LoVo (cell line): ENCODE results near the gene SLC8A1.

Experiments used
- DNase-seq: peaks from one replicate; pipeline ENCODE4 v3.0.0-alpha.2; 2016; ENCODE audit warnings: low spot score

SLC8A1 gene

DNA sequence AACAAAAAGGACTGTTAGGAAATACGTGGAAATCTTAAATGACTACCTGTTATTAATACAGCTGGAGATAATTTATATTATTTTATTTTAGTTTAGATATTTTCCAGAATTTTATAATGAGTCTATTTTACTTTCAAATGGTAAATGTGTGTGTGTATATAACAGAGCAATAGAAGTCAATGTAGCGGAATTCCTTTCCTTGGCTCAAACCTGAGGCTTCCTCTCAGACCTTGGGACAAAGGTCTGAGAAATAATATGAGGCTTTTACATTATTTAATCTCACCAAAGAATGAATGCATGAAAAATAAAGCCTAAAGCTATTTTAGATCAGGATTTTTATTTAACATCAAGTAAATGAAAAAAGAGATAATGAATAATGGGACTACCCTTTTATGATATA lies 65.7 kb downstream of the SLC8A1 start:
- no peak for DNase-seq

DNA sequence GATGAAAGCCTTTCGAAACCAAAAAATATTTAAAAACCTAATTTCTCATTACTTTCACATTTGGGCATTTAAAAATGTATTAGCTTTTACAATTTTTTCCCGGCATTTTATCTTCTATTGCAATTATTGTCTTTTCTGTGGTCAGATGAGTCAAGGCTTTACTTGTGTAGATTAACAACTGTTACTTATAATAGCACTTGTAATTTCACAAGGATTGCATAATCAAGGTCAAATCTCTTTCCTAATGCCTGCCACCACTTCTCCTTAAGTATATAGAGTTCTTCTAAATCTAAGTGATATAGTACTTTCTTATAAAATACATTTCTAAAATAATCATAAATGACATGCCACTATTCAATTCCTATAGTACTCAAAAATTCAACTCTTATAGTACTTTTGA lies 67.2 kb downstream of the SLC8A1 start:
- DNase-seq = no peak

DNA sequence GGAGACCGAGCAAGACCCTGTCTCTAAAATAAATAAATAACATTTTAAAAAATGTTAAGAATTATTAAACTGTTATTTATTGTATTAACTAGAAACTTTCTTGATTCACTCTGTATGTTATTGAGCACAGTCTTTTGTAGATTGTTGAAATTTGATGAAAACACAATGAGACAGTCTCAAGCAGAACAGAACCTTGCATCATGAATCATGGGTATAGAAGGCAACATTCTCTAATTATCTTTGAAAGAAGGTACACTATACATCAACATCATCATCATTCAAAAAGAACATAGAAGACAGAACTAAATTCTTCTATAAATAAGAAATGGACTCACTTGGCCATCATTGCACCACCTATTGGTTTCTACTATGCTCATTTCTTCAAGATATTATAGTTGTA lies 67.7 kb downstream of the SLC8A1 start:
- DNase-seq = no peak

DNA sequence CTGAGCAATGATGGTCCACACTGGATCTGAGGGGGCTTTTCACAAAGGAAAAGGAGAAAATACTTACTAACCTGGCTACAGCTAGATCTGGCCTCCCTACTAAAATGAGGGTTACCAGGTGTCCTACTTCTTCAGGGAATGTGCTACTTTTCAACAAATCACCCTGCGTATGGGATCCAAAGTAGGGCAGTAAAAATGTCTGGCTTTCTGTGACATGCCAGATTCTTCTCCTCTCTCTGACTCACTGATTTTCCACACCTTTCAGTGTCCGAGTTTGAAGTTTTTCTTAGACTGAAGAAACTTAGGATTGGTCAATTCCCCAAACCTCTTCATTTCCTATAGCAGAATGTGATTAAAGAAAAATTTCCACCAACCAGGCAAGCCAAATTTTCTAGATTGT lies 71.2 kb downstream of the SLC8A1 start:
- no peak for DNase-seq

DNA sequence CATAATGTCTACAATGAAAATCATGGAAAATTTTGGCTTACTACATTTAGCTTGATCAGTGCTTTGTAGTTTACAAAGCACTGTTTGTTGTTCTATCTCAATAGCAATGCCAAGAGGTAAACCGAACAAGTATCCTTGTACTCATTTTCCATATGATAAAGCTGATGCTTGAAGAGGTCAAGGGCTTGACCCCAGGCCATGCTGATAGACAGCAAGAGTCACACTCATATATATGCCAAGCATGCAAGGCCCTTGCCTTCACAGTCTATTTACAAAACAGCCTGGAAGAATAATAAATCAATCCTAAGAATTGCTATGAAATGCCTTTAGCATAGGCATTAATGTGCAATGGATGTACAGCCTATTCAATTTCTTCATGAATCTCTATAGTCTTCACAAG lies 71.8 kb downstream of the SLC8A1 start:
- DNase-seq = no peak

DNA sequence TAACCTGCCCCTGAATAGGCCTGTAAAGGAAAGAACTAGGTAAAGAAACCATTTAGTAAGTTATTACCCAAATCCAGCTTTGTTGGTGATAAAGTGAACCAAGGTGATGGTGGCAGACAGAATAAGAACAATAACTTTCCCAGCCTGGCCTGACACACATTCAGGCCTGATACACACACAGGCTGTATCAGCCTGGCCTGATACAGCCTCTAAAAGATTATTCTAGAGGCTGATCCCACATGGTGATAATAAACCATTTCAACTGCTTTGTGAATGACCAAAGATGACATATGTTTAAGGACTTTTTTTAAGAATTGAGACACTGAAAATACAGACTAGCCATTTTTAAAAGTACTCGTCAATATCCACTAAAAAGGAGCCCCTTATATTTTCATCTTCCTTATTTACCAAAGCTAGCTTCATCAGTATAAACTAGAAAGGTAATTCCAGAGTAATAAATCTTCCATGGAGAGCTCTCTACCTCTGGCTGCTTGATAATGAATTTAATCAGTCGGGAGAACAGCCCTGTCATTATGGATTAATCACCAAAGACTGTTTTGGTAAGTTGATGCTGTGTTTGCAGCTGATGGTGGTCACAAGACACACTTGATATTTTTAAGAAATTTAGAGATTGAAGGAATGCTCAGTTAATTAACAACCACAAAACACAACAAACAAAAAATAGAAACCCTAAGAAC lies 77.2 kb downstream of the SLC8A1 start:
- no peak for DNase-seq

DNA sequence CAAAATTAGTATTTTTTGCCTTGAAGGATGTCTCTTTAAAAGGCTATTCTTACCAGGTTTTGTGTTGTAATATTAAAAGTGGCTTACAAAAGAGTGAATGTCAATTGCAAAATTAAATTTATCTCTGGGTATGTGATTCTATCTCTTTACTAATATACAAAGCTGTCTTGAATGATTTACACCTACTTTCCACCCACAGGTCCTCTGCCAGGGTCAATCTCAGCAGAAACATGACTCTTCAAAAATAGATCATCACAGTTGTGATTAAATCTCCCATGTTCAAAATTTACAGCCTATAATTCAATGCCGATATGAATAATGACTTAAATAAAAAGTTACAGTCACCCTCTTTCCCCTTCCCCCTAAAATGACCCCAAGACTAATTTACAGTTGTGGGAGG lies 78.8 kb downstream of the SLC8A1 start:
- no peak for DNase-seq

DNA sequence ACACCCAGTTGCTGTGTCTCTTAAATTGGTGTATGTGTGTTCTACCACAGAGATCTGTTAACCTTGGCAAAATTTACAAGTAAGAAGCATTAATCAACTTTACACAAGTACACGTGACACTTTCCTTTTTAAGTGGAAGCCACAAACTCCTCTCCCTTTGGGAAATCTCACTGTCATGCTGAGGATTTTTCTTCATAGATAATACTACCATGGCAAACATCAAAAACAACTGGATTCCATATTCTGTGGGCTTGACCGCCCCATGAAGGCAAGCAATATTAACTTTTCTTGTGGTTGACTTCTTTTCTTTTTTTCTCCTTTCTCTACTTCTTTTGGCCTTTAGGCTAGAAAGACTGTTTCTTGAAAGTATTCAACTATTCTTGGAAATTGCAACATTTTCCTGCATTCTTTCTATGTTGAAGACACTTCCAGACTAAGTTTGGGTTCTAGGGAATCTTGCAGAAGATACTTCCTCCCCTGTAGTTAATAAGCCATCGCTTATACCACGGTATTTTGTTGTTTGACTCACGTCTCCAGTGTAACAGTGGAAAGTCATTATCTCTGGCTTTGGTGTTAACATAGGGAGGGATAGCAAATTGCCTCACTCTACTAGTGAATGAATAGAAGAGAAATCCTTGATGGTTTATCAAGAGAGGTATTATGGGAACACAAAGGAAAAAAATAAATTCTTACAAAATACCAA lies 79.5 kb downstream of the SLC8A1 start:
- no peak for DNase-seq

DNA sequence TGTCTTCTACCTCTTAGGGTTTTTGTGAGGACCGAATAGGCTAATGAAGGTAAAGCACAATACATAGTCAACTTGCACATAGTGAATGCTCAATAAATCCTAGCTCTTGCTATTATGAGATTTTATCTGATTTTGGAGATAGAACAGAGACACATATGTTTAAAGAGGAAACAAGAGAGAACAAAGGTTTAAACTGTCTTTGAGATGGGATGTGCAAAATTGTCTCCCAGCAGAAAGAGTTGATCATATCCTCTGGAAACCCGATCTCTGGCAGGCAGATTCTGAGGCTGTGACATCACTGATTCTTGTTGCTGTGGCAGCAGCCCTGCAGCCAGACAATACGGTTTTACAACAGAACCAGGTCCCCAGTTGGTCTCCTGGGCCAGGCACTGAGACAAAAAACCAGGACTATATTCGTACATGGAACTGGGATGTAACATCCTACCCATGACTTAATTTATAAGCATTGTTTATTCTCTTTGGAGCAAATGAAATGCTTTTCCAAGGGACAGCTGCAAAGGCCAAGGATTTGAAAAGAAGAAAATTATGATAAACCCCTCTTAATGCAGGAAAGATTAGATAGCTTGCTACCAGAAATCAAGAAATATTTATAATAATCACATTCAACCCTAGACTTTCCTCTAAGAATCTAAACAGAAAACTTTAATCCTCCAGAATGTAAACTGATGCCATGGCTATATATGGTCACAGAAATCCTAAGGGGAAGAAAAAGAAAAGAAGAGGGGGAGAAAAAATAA lies 80.2 kb downstream of the SLC8A1 start:
- no peak for DNase-seq

DNA sequence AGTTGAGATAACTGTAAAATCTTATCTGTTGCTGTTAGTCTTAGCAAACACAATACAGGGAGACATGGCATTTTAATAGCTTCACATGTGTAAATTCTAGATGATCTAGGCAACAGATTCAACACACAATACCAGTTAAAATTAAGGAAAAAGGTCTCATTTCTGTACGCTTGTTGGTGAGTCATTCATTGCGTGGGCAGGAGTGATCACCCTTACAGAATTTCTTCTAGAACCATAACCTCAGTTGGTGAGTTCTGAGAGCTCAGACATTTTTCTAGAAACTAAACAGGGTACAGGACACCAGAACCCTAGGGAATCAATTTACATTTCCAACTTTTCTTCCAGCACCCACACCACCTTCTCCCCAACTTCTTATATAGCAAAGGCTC lies 81.9 kb downstream of the SLC8A1 start:
- no peak for DNase-seq

DNA sequence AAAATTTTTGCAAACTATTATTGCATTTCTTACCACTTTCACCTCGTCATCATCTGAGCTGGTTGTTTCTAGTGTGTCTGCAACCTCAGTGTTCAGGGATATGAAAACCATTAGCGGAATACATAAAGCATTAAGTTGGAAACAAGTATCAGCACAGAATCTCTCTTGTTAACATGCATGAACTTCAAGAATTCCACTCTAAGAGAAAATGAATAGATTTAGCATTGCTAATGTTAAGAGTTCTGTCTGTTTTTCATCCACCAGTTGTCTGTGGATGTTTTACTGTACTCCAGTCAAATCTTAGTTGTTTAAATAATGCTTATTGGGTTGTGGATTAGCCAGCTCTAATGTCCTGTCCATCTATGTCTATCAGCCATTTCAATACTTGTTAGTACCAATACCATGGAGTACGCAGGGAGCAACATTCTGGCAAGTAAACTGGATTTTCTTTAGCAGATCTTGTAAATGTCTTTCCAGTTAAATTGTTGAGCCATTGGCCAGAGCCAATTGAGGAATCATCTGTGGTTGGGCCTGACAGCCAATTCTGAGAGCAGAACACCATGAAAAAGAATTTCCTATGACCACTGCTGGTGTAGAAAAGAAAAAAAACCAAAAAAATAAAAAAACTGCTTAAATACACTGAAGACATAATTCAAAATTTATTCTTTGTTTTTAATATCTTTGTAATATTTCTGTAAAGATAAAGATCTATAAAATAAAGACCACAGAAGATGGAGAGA lies 82.5 kb downstream of the SLC8A1 start:
- DNase-seq = no peak

DNA sequence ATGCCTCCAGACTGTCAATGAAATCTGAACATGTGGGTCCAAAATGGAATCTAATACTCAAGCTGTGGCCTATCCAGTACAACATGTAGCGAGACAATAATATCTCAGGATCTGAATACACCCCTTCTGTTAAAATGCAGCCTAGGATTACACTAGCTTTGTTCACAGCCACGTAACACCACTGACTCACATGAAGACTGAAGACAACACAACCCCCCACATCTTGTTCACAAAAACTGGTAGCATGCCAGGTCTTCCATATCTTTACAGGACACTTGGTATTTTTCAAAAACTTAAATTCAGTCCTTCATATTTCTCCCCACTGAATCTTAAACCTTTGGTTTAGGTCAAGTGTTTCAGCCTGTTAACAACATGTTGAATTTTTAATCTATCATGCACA lies 84.2 kb downstream of the SLC8A1 start:
- no peak for DNase-seq

DNA sequence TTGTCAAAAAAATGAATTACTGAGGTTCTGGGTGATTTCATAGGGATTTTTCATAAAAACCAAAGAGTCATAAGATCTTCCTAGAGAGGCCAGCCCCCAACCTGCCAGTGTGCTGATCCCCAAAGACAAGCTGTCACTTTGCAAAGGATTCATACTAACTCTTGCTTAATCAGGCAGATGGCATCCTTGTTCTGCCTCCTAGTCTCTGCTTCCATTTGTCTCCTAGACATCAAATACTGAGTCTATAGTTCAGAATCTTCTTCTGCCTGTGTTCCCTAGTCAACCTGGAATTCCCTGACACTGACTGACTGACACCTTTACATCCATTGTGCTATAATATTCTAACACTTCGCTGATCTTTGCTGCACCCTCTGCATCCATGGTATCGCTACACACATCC lies 84.9 kb downstream of the SLC8A1 start:
- DNase-seq = no peak

DNA sequence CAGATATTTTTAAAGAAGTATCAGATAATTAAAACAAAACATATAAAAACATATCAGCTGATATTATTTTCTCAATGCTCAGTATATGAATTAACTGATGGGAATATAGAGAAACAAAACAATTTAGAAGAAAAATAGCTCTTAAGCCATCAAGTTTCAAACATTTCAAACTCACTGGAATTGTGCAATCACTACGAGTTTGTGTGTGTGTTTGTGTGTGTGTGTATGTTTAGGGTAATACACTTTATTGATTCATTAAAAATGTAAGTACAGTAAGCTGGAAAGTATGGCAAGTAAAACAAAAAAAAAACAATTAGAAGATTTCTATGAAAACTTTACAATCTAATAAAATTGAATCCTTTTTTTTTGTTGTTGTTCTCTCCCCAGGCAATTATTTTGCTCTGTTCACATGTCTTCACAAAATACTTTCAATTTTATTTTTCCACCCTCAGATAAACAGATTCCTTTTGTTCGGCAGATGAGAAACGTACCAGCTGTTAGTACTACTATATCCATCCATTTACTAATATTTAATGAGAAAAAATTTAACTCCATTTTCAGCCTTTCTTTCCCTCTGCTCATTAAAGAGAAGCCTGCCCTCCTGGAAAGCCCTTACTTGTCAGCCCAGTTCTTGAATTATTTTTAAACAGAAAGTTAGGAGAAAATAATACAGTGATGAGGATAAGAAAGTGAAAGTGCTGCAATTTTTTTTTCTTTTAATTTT lies 87.6 kb downstream of the SLC8A1 start:
- no peak for DNase-seq

DNA sequence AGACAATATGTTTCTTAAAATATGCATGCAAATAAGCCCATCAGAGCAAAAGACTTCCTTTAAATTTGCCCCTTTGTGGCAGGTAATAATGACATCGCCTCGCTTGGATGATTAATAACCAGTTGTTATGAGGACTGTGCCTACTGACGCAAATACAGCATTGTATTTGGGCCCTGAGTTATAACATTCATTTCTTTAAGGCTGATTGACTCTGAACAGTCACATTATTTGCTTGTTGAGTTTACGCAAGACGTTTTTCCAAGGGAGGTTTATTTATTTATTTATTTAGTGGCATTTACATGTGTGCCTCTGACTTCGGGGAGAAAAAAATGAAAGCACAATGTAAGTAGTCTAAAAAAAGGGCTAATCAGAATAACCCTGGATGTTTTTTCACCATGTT lies 88.3 kb downstream of the SLC8A1 start:
- no peak for DNase-seq

DNA sequence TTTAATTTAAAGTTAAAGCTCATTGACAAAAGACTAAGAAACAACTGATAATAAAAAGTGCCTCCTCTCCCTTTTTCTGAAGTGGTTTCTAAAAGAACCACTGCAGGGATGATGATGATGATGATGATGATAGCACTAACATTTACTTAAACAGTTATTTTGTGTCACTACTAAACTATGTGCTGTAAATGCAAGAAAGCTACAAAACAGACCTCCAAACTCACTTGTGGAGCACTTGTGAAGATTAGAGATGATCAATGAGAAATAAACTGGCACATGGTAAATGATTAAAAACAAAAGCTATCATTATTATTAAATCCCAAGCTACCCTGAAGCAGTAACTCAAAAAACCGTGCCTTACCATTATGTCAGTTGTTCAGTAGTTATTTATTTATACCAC lies 88.7 kb downstream of the SLC8A1 start:
- DNase-seq = no peak

DNA sequence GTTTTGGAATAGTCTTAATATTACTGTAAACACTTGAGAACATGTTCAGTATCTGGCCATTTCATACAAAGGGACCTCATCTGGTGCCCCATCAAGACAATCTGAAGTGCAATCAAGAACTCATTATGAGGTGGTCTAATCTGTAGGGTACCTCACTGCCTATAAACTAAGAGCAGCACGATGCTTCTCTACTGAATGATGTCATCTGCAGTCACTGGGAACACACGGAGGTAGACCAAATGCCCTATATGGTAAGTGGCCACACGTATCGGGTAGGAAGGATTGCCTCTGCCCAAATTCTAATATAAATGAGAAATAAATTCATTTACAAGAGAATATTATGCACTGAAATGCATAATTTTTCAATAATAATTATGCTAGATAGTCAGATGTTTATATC lies 90.4 kb downstream of the SLC8A1 start:
- no peak for DNase-seq

DNA sequence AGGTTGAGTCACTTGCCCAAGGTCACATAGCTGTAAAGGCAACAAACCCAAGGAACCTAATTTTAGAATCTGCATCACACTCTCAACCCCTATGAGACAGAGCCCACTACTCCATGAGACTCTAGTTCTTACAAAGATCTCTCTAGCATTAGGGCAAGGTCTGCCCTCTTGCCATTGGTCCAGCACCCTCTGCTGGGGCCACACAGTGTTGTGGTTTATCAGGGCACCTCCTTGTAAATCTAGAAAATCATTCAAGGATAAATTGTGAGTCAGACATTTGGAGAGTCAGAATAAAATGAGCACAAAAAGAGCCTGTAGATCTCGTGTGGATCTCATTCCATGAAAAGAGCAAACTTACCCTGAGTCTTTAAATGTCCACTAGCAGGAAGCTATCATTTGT lies 91.2 kb downstream of the SLC8A1 start:
- DNase-seq = no peak

DNA sequence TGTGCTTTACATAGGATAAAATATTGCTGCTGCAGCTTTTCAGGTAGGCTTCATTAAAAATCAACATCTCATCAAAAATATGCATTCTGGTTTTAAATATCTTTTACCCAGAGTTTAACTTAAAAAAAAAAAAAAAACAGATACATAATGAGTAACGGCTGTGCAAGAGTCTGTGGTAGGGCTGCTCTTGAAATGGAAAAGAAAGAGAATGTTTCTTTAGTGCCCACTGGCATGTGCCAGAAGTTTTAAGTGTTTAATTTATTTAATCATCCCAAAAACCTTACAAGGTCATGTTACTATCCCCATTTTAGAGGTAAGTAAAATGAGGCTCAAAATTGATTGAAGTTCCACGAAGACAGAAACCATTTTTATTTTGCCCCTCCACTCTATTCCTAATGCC lies 92.1 kb downstream of the SLC8A1 start:
- no peak for DNase-seq

DNA sequence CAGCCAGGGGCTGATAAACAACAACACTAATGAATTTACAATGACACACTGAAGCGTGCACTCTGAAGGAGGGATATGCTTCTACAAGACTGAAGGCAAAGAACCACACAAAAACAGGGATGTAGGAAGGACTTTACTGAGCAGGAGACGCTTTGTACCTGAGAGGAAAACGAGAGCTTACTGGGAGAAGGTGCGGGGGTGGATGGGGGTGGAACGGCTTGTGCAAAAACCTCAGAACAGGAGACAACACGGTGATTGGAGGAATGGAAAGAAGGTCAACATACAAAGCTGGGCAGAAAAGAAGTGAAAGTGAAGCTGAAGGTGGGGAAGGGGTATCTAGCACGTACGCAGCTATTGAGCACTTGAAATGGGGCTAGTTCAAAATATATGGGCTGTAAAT lies 93.1 kb downstream of the SLC8A1 start:
- no peak for DNase-seq

DNA sequence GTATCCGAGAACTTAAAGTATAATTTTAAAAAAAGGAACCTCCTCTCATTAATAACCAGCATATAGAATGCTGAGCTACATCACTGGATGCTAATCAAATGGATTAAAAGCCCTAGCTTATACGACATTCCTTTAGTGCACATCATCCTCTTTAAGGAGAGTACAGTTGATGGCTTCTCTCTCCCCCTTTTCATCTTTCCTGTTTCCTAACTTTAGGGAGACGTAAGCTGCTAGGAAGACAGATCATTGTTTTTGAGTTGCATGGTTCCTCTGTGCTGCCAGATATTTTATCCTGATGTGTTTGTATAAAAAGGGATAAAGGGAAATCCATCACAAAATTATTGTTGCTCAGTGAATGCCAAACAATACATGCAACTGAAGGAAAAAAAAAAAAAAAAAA lies 94.2 kb downstream of the SLC8A1 start:
- DNase-seq = no peak

DNA sequence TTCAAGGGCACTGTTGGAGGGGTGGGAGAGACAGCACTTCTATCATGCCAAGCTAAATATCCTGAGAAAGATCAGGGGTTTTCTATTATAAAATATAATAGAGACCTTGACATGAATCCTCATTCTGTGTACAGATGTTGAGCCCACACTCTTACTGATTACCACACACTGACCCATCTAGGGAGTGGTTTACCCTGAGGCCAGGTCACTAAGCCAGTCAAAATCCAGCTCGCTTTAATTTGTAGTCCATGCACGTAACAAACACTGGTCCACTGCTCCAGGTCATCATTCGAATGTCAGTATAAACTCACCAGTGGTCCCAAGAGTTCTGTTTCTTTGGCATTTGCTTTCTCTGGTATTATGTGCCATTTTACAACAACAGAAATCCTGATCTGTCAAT lies 96.4 kb downstream of the SLC8A1 start:
- DNase-seq = no peak
